Measurements from ENCODE around the gene TEAD1. TPM values are rescaled to one million over a fixed set of nuclear protein-coding genes. Genes with fewer than 3 reads are reported as not detected.

Gene TEAD1
- polyA plus RNA-seq, 1 donor from 2014 or later = 12.2 TPM

DNA sequence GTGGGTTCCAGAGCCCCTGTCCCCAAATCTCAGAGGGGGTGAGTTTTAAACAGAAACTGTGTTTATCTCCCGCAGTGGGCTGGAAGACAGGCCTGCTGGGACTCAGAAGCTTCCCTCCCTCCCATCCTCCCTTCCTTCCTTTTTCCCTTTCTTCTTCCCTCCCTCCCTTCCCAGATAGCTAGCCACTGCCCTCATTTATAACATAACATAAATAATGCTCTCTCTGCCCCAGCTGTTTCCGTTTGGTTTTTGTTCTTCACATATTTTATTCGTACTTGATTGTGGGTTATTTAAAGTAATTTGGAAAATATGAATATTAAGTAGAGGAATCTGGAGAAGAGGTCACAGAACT, 140.9 kb downstream of the TEAD1 start:
- no peak overlapping the region for H3K9ac ChIP-seq (ENCODE audit: low read length)
- H3K27ac ChIP-seq (ENCODE audit: low read length) = no peak overlapping the region
- no peak overlapping the region for H2AFZ ChIP-seq (ENCODE audit: low read depth, low read length)
- peaks cover 16% of the 10 kb centered on the region for H3K79me2 ChIP-seq (replicated peaks; ENCODE audit: insufficient read depth, low read length)
- H3F3A ChIP-seq (ENCODE audit: insufficient read depth, low read length, poor library complexity, severe bottlenecking) = no peaks in the 10 kb centered on the region
- no peaks in the 10 kb centered on the region for H3K9me2 ChIP-seq (ENCODE audit: insufficient read depth, low read length)
- H3K36me3 ChIP-seq (ENCODE audit: insufficient read depth, low read length) = no peaks in the 10 kb centered on the region
- H4K20me1 ChIP-seq (ENCODE audit: insufficient read depth) = no peaks in the 10 kb centered on the region
- no peak overlapping the region for H3K4me3 ChIP-seq (ENCODE audit: low read length)
- H3K27me3 ChIP-seq (ENCODE audit: insufficient read depth, low read depth, low read length) = no peaks in the 10 kb centered on the region
- H3K9me3 ChIP-seq (ENCODE audit: low read length) = no peaks in the 10 kb centered on the region
- H3K4me2 ChIP-seq (ENCODE audit: low read length) = no peak overlapping the region
- TF ChIP-seq TAF1 (IDR thresholded peaks at IDR 0.05; ENCODE audit: low read depth) = no peak
- no peak for TF ChIP-seq POLR2AphosphoS5 (IDR thresholded peaks at IDR 0.05)
- TF ChIP-seq, protein P1, sequence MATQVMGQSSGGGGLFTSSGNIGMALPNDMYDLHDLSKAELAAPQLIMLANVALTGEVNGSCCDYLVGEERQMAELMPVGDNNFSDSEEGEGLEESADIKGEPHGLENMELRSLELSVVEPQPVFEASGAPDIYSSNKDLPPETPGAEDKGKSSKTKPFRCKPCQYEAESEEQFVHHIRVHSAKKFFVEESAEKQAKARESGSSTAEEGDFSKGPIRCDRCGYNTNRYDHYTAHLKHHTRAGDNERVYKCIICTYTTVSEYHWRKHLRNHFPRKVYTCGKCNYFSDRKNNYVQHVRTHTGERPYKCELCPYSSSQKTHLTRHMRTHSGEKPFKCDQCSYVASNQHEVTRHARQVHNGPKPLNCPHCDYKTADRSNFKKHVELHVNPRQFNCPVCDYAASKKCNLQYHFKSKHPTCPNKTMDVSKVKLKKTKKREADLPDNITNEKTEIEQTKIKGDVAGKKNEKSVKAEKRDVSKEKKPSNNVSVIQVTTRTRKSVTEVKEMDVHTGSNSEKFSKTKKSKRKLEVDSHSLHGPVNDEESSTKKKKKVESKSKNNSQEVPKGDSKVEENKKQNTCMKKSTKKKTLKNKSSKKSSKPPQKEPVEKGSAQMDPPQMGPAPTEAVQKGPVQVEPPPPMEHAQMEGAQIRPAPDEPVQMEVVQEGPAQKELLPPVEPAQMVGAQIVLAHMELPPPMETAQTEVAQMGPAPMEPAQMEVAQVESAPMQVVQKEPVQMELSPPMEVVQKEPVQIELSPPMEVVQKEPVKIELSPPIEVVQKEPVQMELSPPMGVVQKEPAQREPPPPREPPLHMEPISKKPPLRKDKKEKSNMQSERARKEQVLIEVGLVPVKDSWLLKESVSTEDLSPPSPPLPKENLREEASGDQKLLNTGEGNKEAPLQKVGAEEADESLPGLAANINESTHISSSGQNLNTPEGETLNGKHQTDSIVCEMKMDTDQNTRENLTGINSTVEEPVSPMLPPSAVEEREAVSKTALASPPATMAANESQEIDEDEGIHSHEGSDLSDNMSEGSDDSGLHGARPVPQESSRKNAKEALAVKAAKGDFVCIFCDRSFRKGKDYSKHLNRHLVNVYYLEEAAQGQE (IDR thresholded peaks at IDR 0.05; ENCODE audit: borderline replicate concordance) = no peak
- no peak for TF ChIP-seq EZH2 (IDR thresholded peaks at IDR 0.05; ENCODE audit: borderline replicate concordance, insufficient read depth, low read length, poor library complexity, severe bottlenecking)
- no peak for TF ChIP-seq SMC3 (conservative IDR thresholded peaks at IDR 0.05; ENCODE audit: poor library complexity)
- TF ChIP-seq, protein P2, sequence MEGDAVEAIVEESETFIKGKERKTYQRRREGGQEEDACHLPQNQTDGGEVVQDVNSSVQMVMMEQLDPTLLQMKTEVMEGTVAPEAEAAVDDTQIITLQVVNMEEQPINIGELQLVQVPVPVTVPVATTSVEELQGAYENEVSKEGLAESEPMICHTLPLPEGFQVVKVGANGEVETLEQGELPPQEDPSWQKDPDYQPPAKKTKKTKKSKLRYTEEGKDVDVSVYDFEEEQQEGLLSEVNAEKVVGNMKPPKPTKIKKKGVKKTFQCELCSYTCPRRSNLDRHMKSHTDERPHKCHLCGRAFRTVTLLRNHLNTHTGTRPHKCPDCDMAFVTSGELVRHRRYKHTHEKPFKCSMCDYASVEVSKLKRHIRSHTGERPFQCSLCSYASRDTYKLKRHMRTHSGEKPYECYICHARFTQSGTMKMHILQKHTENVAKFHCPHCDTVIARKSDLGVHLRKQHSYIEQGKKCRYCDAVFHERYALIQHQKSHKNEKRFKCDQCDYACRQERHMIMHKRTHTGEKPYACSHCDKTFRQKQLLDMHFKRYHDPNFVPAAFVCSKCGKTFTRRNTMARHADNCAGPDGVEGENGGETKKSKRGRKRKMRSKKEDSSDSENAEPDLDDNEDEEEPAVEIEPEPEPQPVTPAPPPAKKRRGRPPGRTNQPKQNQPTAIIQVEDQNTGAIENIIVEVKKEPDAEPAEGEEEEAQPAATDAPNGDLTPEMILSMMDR (IDR thresholded peaks at IDR 0.05; ENCODE audit: poor library complexity, severe bottlenecking) = no peak
- TF ChIP-seq MXI1 (conservative IDR thresholded peaks at IDR 0.05; ENCODE audit: poor library complexity, severe bottlenecking) = no peak
- no peak for TF ChIP-seq RAD21 (conservative IDR thresholded peaks at IDR 0.05)

DNA sequence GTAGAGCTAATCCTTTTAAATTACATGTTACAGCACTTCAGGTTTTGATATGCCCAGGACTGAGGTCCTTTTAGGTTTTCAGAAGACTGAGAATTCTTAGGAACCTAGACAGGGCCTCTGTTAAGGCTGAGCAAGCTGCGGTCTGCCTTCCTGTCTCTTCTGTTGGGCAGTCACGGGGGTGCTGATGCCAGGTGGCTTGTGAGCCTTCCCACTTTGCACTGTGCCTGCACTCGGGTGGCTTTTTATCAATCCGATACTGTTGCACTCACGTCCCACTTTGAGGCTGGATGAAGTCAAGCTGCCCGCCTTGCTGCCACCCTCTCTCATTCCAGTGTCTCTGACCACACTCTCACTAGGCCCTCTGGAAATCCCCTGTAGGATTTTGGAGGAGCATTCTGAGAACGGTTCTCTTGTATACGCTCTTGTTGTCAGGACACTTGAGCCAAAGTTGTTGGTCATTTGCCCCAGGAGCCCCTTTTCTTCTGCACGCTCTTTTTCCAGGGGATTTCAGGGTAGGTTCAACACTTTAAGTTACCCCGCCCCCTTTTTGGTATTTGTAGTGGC, 141.8 kb downstream of the TEAD1 start:
- H3K36me3 ChIP-seq (ENCODE audit: insufficient read depth, low read length) = no peaks in the 10 kb centered on the region
- no peak overlapping the region for H3K4me3 ChIP-seq (ENCODE audit: low read length)
- no peaks in the 10 kb centered on the region for H4K20me1 ChIP-seq (ENCODE audit: insufficient read depth)
- no peaks in the 10 kb centered on the region for H3K9me2 ChIP-seq (ENCODE audit: insufficient read depth, low read length)
- no peak overlapping the region for H3K4me2 ChIP-seq (ENCODE audit: low read length)
- no peaks in the 10 kb centered on the region for H3K9me3 ChIP-seq (ENCODE audit: low read length)
- H3K27me3 ChIP-seq (ENCODE audit: insufficient read depth, low read depth, low read length) = no peaks in the 10 kb centered on the region
- H2AFZ ChIP-seq (ENCODE audit: low read depth, low read length) = no peak overlapping the region
- no peak overlapping the region for H3K27ac ChIP-seq (ENCODE audit: low read length)
- no peaks in the 10 kb centered on the region for H3F3A ChIP-seq (ENCODE audit: insufficient read depth, low read length, poor library complexity, severe bottlenecking)
- TF ChIP-seq EP300 (conservative IDR thresholded peaks at IDR 0.05; ENCODE audit: poor library complexity, severe bottlenecking) = no peak
- no peak for TF ChIP-seq MXI1 (conservative IDR thresholded peaks at IDR 0.05; ENCODE audit: poor library complexity, severe bottlenecking)
- TF ChIP-seq SMC3 (conservative IDR thresholded peaks at IDR 0.05; ENCODE audit: poor library complexity) = no peak
- TF ChIP-seq, protein P2 (IDR thresholded peaks at IDR 0.05; ENCODE audit: poor library complexity, severe bottlenecking) = no peak
- TF ChIP-seq EZH2 (IDR thresholded peaks at IDR 0.05; ENCODE audit: borderline replicate concordance, insufficient read depth, low read length, poor library complexity, severe bottlenecking) = no peak
- no peak for TF ChIP-seq POLR2AphosphoS5 (IDR thresholded peaks at IDR 0.05)
- TF ChIP-seq RAD21 (conservative IDR thresholded peaks at IDR 0.05) = no peak
- TF ChIP-seq, protein P1 (IDR thresholded peaks at IDR 0.05; ENCODE audit: borderline replicate concordance) = no peak
- no peak for TF ChIP-seq TAF1 (IDR thresholded peaks at IDR 0.05; ENCODE audit: low read depth)
- H3K9ac ChIP-seq (ENCODE audit: low read length) = no peak overlapping the region
- H3K79me2 ChIP-seq (replicated peaks; ENCODE audit: insufficient read depth, low read length) = peaks cover 18% of the 10 kb centered on the region

Data from neural cell (in vitro differentiated cells).